H1 (cell line): ENCODE measurements around the gene PRRG2. TPM values are rescaled to one million over a fixed set of nuclear protein-coding genes. Genes with fewer than 3 reads are reported as not detected.

Experiments used
- CTCF ChIA-PET: fragments of 300-600 bp; sonication (Branson Sonifier 250); formaldehyde crosslinking; loops from one replicate; lab custom pipeline; 2021; ENCODE audit not compliant: partially characterized antibody; lab: Charles Lee
- POLR2A ChIA-PET: fragments of 300-600 bp; sonication (Branson Sonifier 250); formaldehyde crosslinking; loops from one replicate; lab custom pipeline; 2021; ENCODE audit warnings: inconsistent platforms; ENCODE audit not compliant: partially characterized antibody; lab: Charles Lee
- DNase-seq, 2 experiments: peaks; one replicate each; pipeline versions ENCODE4 v3.0.0 to v3.0.0-alpha.2; 2010 to 2022; ENCODE audit warnings: low spot score in 2 of 2, low read depth in 1 of 2, mixed read lengths in 1 of 2
- FAIRE-seq: peaks from 2 replicates; lab custom pipeline; 2011; peaks lifted over from hg19 to GRCh38; lab: Jason Lieb, UNC
- H2AFZ ChIP-seq: 2 replicates; pipeline ENCODE4 v1.8.1; 2012; ENCODE audit warnings: low read length, inconsistent platforms
- H2AK5ac ChIP-seq: 2 replicates; pipeline ENCODE4 v1.6.1; 2013; ENCODE audit warnings: low read depth, low read length
- H2BK120ac ChIP-seq: replicated peaks from 2 replicates; pipeline ENCODE3; 2013; ENCODE audit warnings: low read depth, low read length, inconsistent platforms
- H2BK12ac ChIP-seq: 2 replicates; pipeline ENCODE4 v1.6.1; 2013; ENCODE audit warnings: low read depth, low read length
- H2BK15ac ChIP-seq: 2 replicates; pipeline ENCODE4 v1.6.1; 2013; ENCODE audit warnings: low read length
- H2BK20ac ChIP-seq: 2 replicates; pipeline ENCODE4 v1.6.1; 2013; ENCODE audit warnings: low read length
- H2BK5ac ChIP-seq: 2 replicates; pipeline ENCODE4 v1.6.1; 2013; ENCODE audit warnings: low read depth, low read length
- H3K14ac ChIP-seq: 2 replicates; pipeline ENCODE4 v1.6.1; 2013; ENCODE audit warnings: inconsistent platforms; ENCODE audit not compliant: insufficient read length
- H3K18ac ChIP-seq: 2 replicates; pipeline ENCODE4 v1.6.1; 2013; ENCODE audit warnings: low read length; ENCODE audit errors: extremely low read depth
- H3K23ac ChIP-seq: 2 replicates; pipeline ENCODE4 v1.6.1; 2013; ENCODE audit warnings: inconsistent platforms; ENCODE audit not compliant: insufficient read length
- H3K23me2 ChIP-seq: 2 replicates; pipeline ENCODE4 v1.6.1; 2013; ENCODE audit warnings: low read depth, low read length
- H3K27ac ChIP-seq: 2 replicates; pipeline ENCODE4 v1.6.1; 2011; ENCODE audit warnings: low read depth, low read length, inconsistent platforms
- H3K27me3 ChIP-seq, 4 experiments: replicated peaks in 1 of 4; 1 replicate in 1 of 4; 2 replicates in 3 of 4; pipeline versions ENCODE4 v1.6.1 to v1.8.1; 2011 to 2013; ENCODE audit warnings: low read length in 3 of 4, mild to moderate bottlenecking in 3 of 4, inconsistent platforms in 2 of 4, mixed read lengths in 2 of 4, moderate library complexity in 1 of 4; ENCODE audit not compliant: control insufficient read depth in 3 of 4, insufficient read depth in 3 of 4; ENCODE audit errors: extremely low read depth in 1 of 4
- H3K36me3 ChIP-seq, 4 experiments: 2 replicates each; pipeline versions ENCODE4 v1.6.1 to v1.8.1; 2011 to 2013; ENCODE audit warnings: mild to moderate bottlenecking in 4 of 4, low read length in 3 of 4, moderate library complexity in 2 of 4, control low read depth in 1 of 4, inconsistent platforms in 1 of 4; ENCODE audit not compliant: insufficient read depth in 4 of 4, control insufficient read depth in 2 of 4
- H3K4ac ChIP-seq: replicated peaks from 2 replicates; pipeline ENCODE3; 2013; ENCODE audit warnings: low read length, low read depth, mixed read lengths, inconsistent platforms; ENCODE audit not compliant: insufficient read length
- H3K4me1 ChIP-seq, 4 experiments: replicated peaks in 1 of 4; 1 replicate in 1 of 4; 2 replicates in 3 of 4; pipeline versions ENCODE4 v1.6.1 to v1.8.1; 2011 to 2013; ENCODE audit warnings: low read length in 3 of 4, inconsistent platforms in 2 of 4, mixed read lengths in 1 of 4; ENCODE audit not compliant: insufficient read depth in 4 of 4, control insufficient read depth in 3 of 4
- H3K4me2 ChIP-seq, 2 experiments: 2 replicates each; pipeline versions ENCODE4 v1.6.1 to v1.8.1; 2011 to 2013; ENCODE audit warnings: low read depth in 2 of 2, low read length in 2 of 2, control low read depth in 1 of 2, inconsistent platforms in 1 of 2, mild to moderate bottlenecking in 1 of 2; ENCODE audit not compliant: insufficient read depth in 1 of 2
- H3K4me3 ChIP-seq, 4 experiments: fragments of 200-600, 300-600 bp in 1 of 4; sonication (generic), shearing (Covaris generic), sonication (Bioruptor Twin) in 1 of 4; 2 replicates each; pipeline versions ENCODE4 v1.5.1 to v1.8.1; 2011 to 2016; ENCODE audit warnings: low read length in 4 of 4, low read depth in 3 of 4, control low read depth in 2 of 4, inconsistent platforms in 2 of 4, mild to moderate bottlenecking in 2 of 4, mixed read lengths in 1 of 4, moderate library complexity in 1 of 4; ENCODE audit not compliant: insufficient read depth in 2 of 4; ENCODE audit errors: extremely low read depth in 1 of 4
- H3K56ac ChIP-seq: replicated peaks from 2 replicates; pipeline ENCODE3; 2013; ENCODE audit warnings: low read depth, mild to moderate bottlenecking, mixed read lengths, low read length, inconsistent platforms; ENCODE audit not compliant: insufficient read length
- H3K79me1 ChIP-seq: 2 replicates; pipeline ENCODE4 v1.6.1; 2013; ENCODE audit warnings: low read depth, low read length, control low read depth
- H3K79me2 ChIP-seq, 2 experiments: 2 replicates each; pipeline versions ENCODE4 v1.6.1 to v1.8.1; 2012 to 2013; ENCODE audit warnings: low read length in 2 of 2, mild to moderate bottlenecking in 2 of 2, inconsistent platforms in 1 of 2; ENCODE audit not compliant: insufficient read depth in 2 of 2, control insufficient read depth in 1 of 2
- H3K9ac ChIP-seq, 4 experiments: replicated peaks in 1 of 4; 1 replicate in 1 of 4; 2 replicates in 3 of 4; pipeline versions ENCODE4 v1.6.1 to v1.8.1; 2011 to 2013; ENCODE audit warnings: low read depth in 3 of 4, low read length in 3 of 4, control low read depth in 2 of 4, mild to moderate bottlenecking in 2 of 4, moderate library complexity in 2 of 4, inconsistent platforms in 1 of 4; ENCODE audit errors: extremely low read depth in 1 of 4
- H3K9me3 ChIP-seq, 2 experiments: 2 replicates each; pipeline versions ENCODE4 v1.6.1 to v1.8.1; 2012 to 2013; ENCODE audit warnings: mild to moderate bottlenecking in 2 of 2, moderate library complexity in 2 of 2, control low read depth in 1 of 2, inconsistent platforms in 1 of 2, low read depth in 1 of 2, low read length in 1 of 2, mixed read lengths in 1 of 2; ENCODE audit not compliant: insufficient read depth in 2 of 2
- H4K20me1 ChIP-seq, 2 experiments: replicated peaks in 1 of 2; 2 replicates each; pipeline versions ENCODE3 to v1.8.1; 2011 to 2013; ENCODE audit warnings: inconsistent platforms in 2 of 2, low read length in 2 of 2, mild to moderate bottlenecking in 1 of 2; ENCODE audit not compliant: insufficient read depth in 2 of 2, control insufficient read depth in 1 of 2
- H4K5ac ChIP-seq: 2 replicates; pipeline ENCODE4 v1.6.1; 2013; ENCODE audit warnings: low read length, low read depth, mixed read lengths, inconsistent platforms; ENCODE audit not compliant: insufficient read length
- H4K8ac ChIP-seq: 2 replicates; pipeline ENCODE4 v1.8.0; 2013; ENCODE audit warnings: mild to moderate bottlenecking, moderate library complexity, low read length, inconsistent platforms; ENCODE audit not compliant: insufficient read depth; ENCODE audit errors: extremely low read depth
- H4K91ac ChIP-seq: replicated peaks from 2 replicates; pipeline ENCODE3; 2013; ENCODE audit warnings: low read length, mixed read lengths, inconsistent platforms; ENCODE audit not compliant: insufficient read length
- CEBPB ChIP-seq: IDR thresholded peaks from 2 replicates; pipeline ENCODE4 v1.6.1; 2012; ENCODE audit warnings: low read depth, low read length
- CHD1 ChIP-seq: IDR thresholded peaks from 2 replicates; pipeline ENCODE4 v1.6.1; 2012; ENCODE audit warnings: low read depth, low read length, improper control_type of control experiment
- CTBP2 ChIP-seq: IDR thresholded peaks from 2 replicates; pipeline ENCODE4 v1.7.0; 2011; ENCODE audit warnings: borderline replicate concordance, mild to moderate bottlenecking, moderate library complexity, mixed read lengths, low read length; ENCODE audit not compliant: insufficient read depth, insufficient read length
- GABPA ChIP-seq: IDR thresholded peaks from 2 replicates; pipeline ENCODE4 v1.6.1; 2011; ENCODE audit warnings: mild to moderate bottlenecking, low read length, moderate library complexity, borderline replicate concordance; ENCODE audit not compliant: insufficient read depth
- GTF2F1 ChIP-seq: IDR thresholded peaks from 2 replicates; pipeline ENCODE4 v1.6.1; 2012; ENCODE audit warnings: low read depth, low read length, improper control_type of control experiment, borderline replicate concordance
- KDM4A ChIP-seq: IDR thresholded peaks from one replicate; pipeline ENCODE4 v1.7.1; 2012; ENCODE audit warnings: low read depth, mild to moderate bottlenecking, moderate library complexity, low read length, inconsistent platforms; ENCODE audit not compliant: severe bottlenecking
- KDM5A ChIP-seq: fragments of 200-600 bp; IDR thresholded peaks from 2 replicates; pipeline ENCODE4 v1.7.1; 2012; ENCODE audit warnings: mild to moderate bottlenecking, low read length, inconsistent platforms, mixed read lengths
- PHF8 ChIP-seq: fragments of 200-600 bp; sonication (generic); conservative IDR thresholded peaks from 2 replicates; pipeline ENCODE4 v1.7.1; 2012; ENCODE audit warnings: low read depth, mild to moderate bottlenecking, inconsistent platforms, low read length, moderate library complexity
- SIN3A ChIP-seq, 2 experiments: IDR thresholded peaks in 1 of 2; conservative IDR thresholded peaks in 1 of 2; 2 replicates each; pipeline ENCODE4 v1.6.1; 2011 to 2012; ENCODE audit warnings: low read length in 2 of 2, improper control_type of control experiment in 1 of 2, low read depth in 1 of 2, mild to moderate bottlenecking in 1 of 2
- SIX5 ChIP-seq: IDR thresholded peaks from 2 replicates; pipeline ENCODE4 v1.6.1; 2011; ENCODE audit warnings: mild to moderate bottlenecking, low read depth, low read length
- SUZ12 ChIP-seq: fragments of 200-600 bp; sonication (generic); IDR thresholded peaks from 2 replicates; pipeline ENCODE4 v1.6.1; 2012; ENCODE audit warnings: mild to moderate bottlenecking, inconsistent platforms, low read length, moderate library complexity, mixed read lengths
- TAF1 ChIP-seq: IDR thresholded peaks from 2 replicates; pipeline ENCODE4 v1.6.1; 2011; ENCODE audit warnings: mild to moderate bottlenecking, low read depth, low read length
- WGBS, 2 experiments: shearing (Covaris generic) in 1 of 2; methylation state at CpG; one replicate each; pipeline versions ENCODE4 v1.1.6 to v1.1.7; 2013 to 2015; ENCODE audit warnings: low lambda C conversion rate in 2 of 2, mixed read lengths in 2 of 2, inconsistent platforms in 1 of 2, low coverage in 1 of 2, missing lambda C conversion rate in 1 of 2; ENCODE audit not compliant: insufficient replicate concordance in 2 of 2, insufficient coverage in 1 of 2, insufficient read length in 1 of 2; ENCODE audit errors: extremely low coverage in 1 of 2, missing lambda C conversion rate in 1 of 2; 5-methylcytosine and 5-hydroxymethylcytosine counted together
- polyA plus RNA-seq, 7 experiments: library from polyadenylated mRNA; depleted of rRNA in 3 of 7; stranded (reverse) in 5 of 7; unstranded in 2 of 7; fragments of >200 nt in 5 of 7; fragments of 200-250 nt in 2 of 7; gene quantifications; 1 replicate in 5 of 7; 2 replicates in 1 of 7; 4 replicates in 1 of 7; pipeline versions ENCODE4 v1.2.1 to v1.2.3, GENCODE V29; 2011 to 2013; ENCODE audit warnings: missing spikeins in 2 of 7, mixed read lengths in 2 of 7
- total RNA-seq: library from RNA; stranded (reverse); fragmentation: NEBNext Ultra II Directional; extraction: Animal tissue kit (Norgen Biotek cat#: 25700); gene quantifications from 2 replicates; pipeline ENCODE4 v1.2.1, GENCODE V29; 2021

PRRG2 gene
- total and polyA plus RNA-seq, 2 of the 8 experiments (the other 6 are each of a cell fraction or from before 2014, with no cell fraction given), result 4.1 to 5.6 TPM

- H3K36me3 ChIP-seq, result peaks cover 0 to 29% (median 6%) of the 10 kb centered on the region in 4 experiments; a peak in 4 of 8 replicates
- POLR2A ChIA-PET, result interaction anchor here (0.9 to 5.5 kb wide), 9 partner anchors 9 to 104 kb away, joined by 3 to 44 read pairs (median 5); partner anchors contain the start of genes NOSIP, PRR12 and PRRG2
- H3K23me2 ChIP-seq, result peaks cover 6% of the 10 kb centered on the region
- CTCF ChIA-PET, result interaction anchor here (0.7 to 18.1 kb wide), 8 partner anchors 12 to 87 kb away, joined by 3 to 240 read pairs (median 8); partner anchors contain the start of gene FLT3LG
- H2AFZ ChIP-seq, result no peak overlapping the region
- H4K20me1 ChIP-seq, result peaks cover 0 to 13% of the 10 kb centered on the region in 2 experiments
- no peak for DNase-seq
- no peak overlapping the region for H3K56ac ChIP-seq
- H2BK20ac ChIP-seq, result no peak overlapping the region
- H3K79me1 ChIP-seq, result peaks cover 4% of the 10 kb centered on the region; the same call in 1 of the 2 replicates
- H3K27ac ChIP-seq, result no peak overlapping the region
- H4K91ac ChIP-seq, result no peak overlapping the region
- no peak overlapping the region for H2BK15ac ChIP-seq
- no peak overlapping the region for H3K14ac ChIP-seq
- H2BK12ac ChIP-seq, result no peak overlapping the region
- peak overlapping the region in 2 of 4 experiments; percentile 19 to 23; a peak in 2 of 7 replicates for H3K9ac ChIP-seq
- H3K4me3 ChIP-seq, result no peak overlapping the region
- WGBS, 2 experiments, result 87% methylated on average over 15 of the region's 15 CpGs; no CpG with 5 or more reads in 1 of the 2 experiments
- no peak for FAIRE-seq
- H2BK5ac ChIP-seq, result peak overlapping the region; percentile 47; the same call in 1 of the 2 replicates
- no peak overlapping the region for H3K23ac ChIP-seq
- H3K4me1 ChIP-seq, result peaks cover 5 to 21% (median 14%) of the 10 kb centered on the region in 4 experiments
- no peak overlapping the region for H2BK120ac ChIP-seq
- no peak overlapping the region for H2AK5ac ChIP-seq
- no peaks in the 10 kb centered on the region; a peak in 2 of 7 replicates for H3K27me3 ChIP-seq
- no peak overlapping the region for H3K4ac ChIP-seq
- no peaks in the 10 kb centered on the region for H3K9me3 ChIP-seq
- H3K4me2 ChIP-seq, result no peak overlapping the region; a peak in 1 of 4 replicates
- no peak overlapping the region for H4K5ac ChIP-seq
- peaks cover 0 to 12% of the 10 kb centered on the region in 2 experiments; a peak in 2 of 4 replicates for H3K79me2 ChIP-seq
- H4K8ac ChIP-seq, result peak overlapping the region; percentile 45; the same call in 1 of the 2 replicates
- no peak overlapping the region for H3K18ac ChIP-seq
- TF ChIP-seq PHF8 (no peak), GTF2F1 (no peak), CTBP2 (no peak), KDM4A (no peak), TAF1 (no peak), SUZ12 (no peak), CHD1 (no peak), CEBPB (no peak), SIN3A (conservative IDR thresholded peaks at IDR 0.05 in 1 of 2, IDR thresholded peaks at IDR 0.05 in 1 of 2; ENCODE audit: low read depth in 1 of 2, low read length in 2 of 2) (no peak), KDM5A (no peak), GABPA (no peak), SIX5 (no peak)
These were observed 20.7 kb upstream of the PRRG2 start for GRCh38 chr19:49560358-49560900.
